GM12801 (cell line): ENCODE measurements around the gene RAD51B.

Experiments used
- TF ChIP-seq, protein P1 (sequence below): IDR thresholded peaks from one replicate; pipeline ENCODE4 v1.5.1; 2011; ENCODE audit warnings: control low read depth; ENCODE audit not compliant: insufficient read length; ENCODE audit errors: extremely low read depth

The RAD51B gene

DNA sequence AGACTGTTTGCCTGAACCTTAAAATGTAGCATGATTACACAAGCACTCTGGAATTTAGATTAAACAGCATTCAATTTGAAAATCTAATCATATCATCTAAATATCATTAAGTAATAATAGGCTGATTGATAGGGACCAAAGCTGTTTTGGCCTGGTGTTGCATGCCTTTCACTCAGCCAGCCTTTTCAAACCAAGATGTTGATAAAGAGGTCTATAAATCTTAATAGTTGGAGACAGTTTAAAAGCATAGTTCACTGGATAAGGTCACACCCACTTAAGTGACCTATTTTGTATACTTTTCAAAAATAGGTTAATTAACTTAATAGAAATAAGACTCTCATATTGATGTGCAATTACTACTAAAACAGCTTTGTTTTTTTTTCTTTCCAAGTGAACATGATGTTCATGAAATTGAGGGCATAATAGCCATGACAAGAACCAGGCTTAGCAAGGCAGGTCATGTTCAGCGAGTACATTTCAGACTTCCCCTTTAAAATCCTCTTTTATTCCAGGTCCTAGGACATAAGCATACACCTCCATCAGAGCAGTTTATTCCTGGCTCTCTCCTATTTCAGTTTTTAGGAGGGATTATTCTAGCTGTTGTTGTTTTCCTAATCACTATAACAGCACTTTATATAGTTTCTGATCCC, 349.0 kb downstream of the RAD51B start:
- TF ChIP-seq, protein P1, sequence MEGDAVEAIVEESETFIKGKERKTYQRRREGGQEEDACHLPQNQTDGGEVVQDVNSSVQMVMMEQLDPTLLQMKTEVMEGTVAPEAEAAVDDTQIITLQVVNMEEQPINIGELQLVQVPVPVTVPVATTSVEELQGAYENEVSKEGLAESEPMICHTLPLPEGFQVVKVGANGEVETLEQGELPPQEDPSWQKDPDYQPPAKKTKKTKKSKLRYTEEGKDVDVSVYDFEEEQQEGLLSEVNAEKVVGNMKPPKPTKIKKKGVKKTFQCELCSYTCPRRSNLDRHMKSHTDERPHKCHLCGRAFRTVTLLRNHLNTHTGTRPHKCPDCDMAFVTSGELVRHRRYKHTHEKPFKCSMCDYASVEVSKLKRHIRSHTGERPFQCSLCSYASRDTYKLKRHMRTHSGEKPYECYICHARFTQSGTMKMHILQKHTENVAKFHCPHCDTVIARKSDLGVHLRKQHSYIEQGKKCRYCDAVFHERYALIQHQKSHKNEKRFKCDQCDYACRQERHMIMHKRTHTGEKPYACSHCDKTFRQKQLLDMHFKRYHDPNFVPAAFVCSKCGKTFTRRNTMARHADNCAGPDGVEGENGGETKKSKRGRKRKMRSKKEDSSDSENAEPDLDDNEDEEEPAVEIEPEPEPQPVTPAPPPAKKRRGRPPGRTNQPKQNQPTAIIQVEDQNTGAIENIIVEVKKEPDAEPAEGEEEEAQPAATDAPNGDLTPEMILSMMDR: no peak

GRCh38 chr14:68172216-68172615, 352.6 kb downstream of the RAD51B start:
- TF ChIP-seq, protein P1: no peak

GRCh38 chr14:68172627-68173026, 353.0 kb downstream of the RAD51B start:
- TF ChIP-seq, protein P1: no peak

DNA sequence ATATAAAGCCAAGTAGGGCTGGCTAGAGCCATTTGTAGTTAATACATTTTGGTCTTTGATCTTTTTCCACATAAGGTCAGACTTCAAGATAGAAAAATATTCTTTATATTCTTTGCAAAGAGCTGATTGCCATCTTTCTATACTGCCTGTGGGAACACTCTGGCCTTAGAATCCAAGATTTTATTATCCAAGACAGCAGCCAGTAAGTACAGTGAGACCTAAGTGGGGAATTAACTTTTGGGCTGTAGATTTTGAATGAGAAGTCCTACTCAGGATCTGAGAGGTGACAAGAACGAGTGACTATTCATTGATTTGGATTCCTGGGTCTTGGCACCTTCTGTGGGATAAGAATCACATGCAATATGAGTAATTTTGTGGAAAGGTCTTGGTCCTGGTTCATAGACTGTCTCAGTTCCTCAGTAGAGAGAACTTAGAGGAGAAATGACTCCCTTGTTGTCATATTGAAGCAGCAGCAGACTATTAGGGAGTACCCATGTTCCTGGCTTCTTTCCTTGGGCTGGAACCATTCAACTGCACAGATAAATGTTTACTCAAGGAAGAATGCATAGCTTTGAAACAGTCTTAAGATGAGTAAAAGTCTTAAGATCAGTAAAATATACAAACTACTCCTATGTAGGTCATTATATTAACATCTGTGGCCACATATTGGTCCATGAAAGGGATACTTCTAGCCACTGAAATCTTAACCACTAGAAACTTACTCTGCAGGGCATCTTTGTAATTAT, 353.8 kb downstream of the RAD51B start:
- TF ChIP-seq, protein P1: no peak

DNA sequence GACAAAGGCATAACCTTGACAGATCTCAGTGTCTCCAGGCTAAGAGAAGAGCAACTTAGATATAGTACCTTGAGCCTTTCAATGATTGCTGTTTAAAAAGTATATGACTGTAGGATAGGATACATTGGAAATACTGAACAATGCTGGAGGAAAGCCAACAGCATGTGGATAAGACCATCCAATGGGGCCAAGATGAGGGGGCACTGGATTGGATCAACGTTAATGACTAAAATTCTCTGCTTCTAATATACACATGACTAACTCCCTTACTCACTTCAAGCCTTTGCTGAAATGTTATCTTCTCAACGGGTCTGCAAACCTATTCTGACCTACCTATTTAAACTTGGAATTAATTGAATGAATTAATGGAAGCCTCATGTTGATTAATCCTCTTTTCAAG, 354.9 kb downstream of the RAD51B start:
- TF ChIP-seq, protein P1: no peak

- TF ChIP-seq, protein P1: no peak
These were observed 357.1 kb downstream of the RAD51B start for GRCh38 chr14:68176687-68177086.

DNA sequence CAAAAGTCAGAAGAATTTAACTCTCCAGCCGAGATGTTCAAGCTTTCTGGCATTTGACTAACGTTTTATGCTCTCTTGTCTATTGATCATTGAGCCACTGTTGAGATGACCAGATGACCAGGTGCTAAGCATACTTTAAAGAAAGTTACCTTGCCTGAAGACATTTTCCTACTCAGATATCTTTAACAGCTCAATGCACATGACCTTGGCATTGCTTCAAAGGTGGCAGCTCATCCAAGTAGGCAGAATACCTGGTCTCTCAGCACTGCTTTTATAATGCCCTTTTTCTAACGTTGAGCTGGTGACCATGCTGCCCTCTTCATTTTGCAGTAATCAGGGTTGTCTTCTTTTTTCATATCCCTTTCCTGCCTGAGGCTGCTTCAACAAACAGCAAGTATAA, 358.1 kb downstream of the RAD51B start:
- TF ChIP-seq, protein P1: no peak
